K562 (cell line): ENCODE data around the gene TBXAS1. TPM values are rescaled to one million over a fixed set of nuclear protein-coding genes. Genes with fewer than 3 reads are reported as not detected.

Experiments used
- ATAC-seq: fragments of 200-7000 bp; cut with Tn5 transposase; 3 replicates; pipeline ENCODE4 v1.9.1; 2020; ENCODE audit warnings: moderate library complexity
- BruUV-seq: library from RNA; stranded (reverse); fragments of 400-500 nt; replicated peaks from 2 replicates; lab custom pipeline; 2021; lab: Mats Ljungman, UMichigan
- CTCF ChIA-PET: fragments of 300-600 bp; formaldehyde crosslinking; extraction: SDS; loops from one replicate; lab custom pipeline; 2021; ENCODE audit warnings: low intra/inter-chr PET ratio; lab: Yijun Ruan, JAX
- POLR2A ChIA-PET: fragments of 300-600, 350-650 bp; sonication (Branson Sonifier 250); formaldehyde crosslinking; extraction: SDS; loops from one replicate; lab custom pipeline; 2021; ENCODE audit warnings: antibody characterized with exemption, inconsistent platforms; lab: Yijun Ruan, JAX
- DNase-seq, 4 experiments: peaks; one replicate each; pipeline versions ENCODE4 v3.0.0 to v3.0.0-alpha.2; 2011 to 2018; ENCODE audit warnings: low spot score in 3 of 4, mixed read lengths in 3 of 4; ENCODE audit errors: extremely low read depth in 1 of 4
- FAIRE-seq: peaks from 2 replicates; lab custom pipeline; 2011; peaks lifted over from hg19 to GRCh38; lab: Jason Lieb, UNC
- H2AFZ ChIP-seq: 2 replicates; pipeline ENCODE4 v1.6.0; 2011; ENCODE audit warnings: low read depth, low read length, control low read depth, inconsistent platforms
- H3K27ac ChIP-seq: fragments of 200-600 bp; 3 replicates; pipeline ENCODE4 v1.8.0; 2011; ENCODE audit warnings: low read depth, mild to moderate bottlenecking, control low read depth, inconsistent platforms, low read length, moderate library complexity, mixed read lengths; ENCODE audit errors: extremely low read depth
- H3K27me3 ChIP-seq, 2 experiments: fragments of 300-600 bp in 1 of 2; 2 replicates in 1 of 2; 3 replicates in 1 of 2; pipeline versions ENCODE4 v1.6.0 to v1.8.0; 2011; ENCODE audit warnings: inconsistent platforms in 2 of 2, low read length in 2 of 2, mild to moderate bottlenecking in 1 of 2, mixed read lengths in 1 of 2, moderate library complexity in 1 of 2; ENCODE audit not compliant: control insufficient read depth in 2 of 2, insufficient read depth in 2 of 2
- H3K36me3 ChIP-seq: fragments of 300-600 bp; 3 replicates; pipeline ENCODE4 v1.8.0; 2011; ENCODE audit warnings: mild to moderate bottlenecking, low read length, inconsistent platforms; ENCODE audit not compliant: control insufficient read depth, insufficient read depth
- H3K4me1 ChIP-seq, 2 experiments: fragments of 200-600 bp in 1 of 2; replicated peaks in 1 of 2; 2 replicates in 1 of 2; 3 replicates in 1 of 2; pipeline versions ENCODE4 v1.5.1 to v1.8.0; 2011; ENCODE audit warnings: inconsistent platforms in 2 of 2, low read length in 2 of 2, mild to moderate bottlenecking in 1 of 2, mixed read lengths in 1 of 2, moderate library complexity in 1 of 2; ENCODE audit not compliant: control insufficient read depth in 2 of 2, insufficient read depth in 2 of 2
- H3K4me2 ChIP-seq: 2 replicates; pipeline ENCODE4 v1.6.1; 2011; ENCODE audit warnings: low read length, control low read depth, inconsistent platforms, mixed read lengths; ENCODE audit not compliant: insufficient read depth
- H3K4me3 ChIP-seq: fragments of 200-600 bp; sonication (generic), shearing (Covaris generic); 2 replicates; pipeline ENCODE4 v1.5.1; 2016; ENCODE audit warnings: control low read depth, inconsistent platforms
- H3K79me2 ChIP-seq: fragments of 200-600 bp; 3 replicates; pipeline ENCODE4 v1.8.0; 2011; ENCODE audit warnings: low read length, inconsistent platforms; ENCODE audit not compliant: control insufficient read depth, insufficient read depth
- H3K9ac ChIP-seq, 2 experiments: 2 replicates each; pipeline versions ENCODE4 v1.6.0 to v1.6.1; 2011; ENCODE audit warnings: low read depth in 2 of 2, low read length in 2 of 2, control low read depth in 1 of 2, inconsistent platforms in 1 of 2, mild to moderate bottlenecking in 1 of 2, mixed read lengths in 1 of 2; ENCODE audit not compliant: insufficient read depth in 1 of 2
- H3K9me1 ChIP-seq: one replicate; pipeline ENCODE4 v1.6.0; 2011; ENCODE audit warnings: inconsistent platforms, mild to moderate bottlenecking, low read length, moderate library complexity; ENCODE audit not compliant: control insufficient read depth, insufficient read depth
- H3K9me3 ChIP-seq: replicated peaks from 2 replicates; pipeline ENCODE4 v1.5.1; 2011; ENCODE audit warnings: low read depth, low read length, inconsistent platforms; ENCODE audit not compliant: control insufficient read depth, insufficient read depth
- H4K20me1 ChIP-seq: replicated peaks from 2 replicates; pipeline ENCODE4 v1.6.1; 2011; ENCODE audit warnings: low read length, inconsistent platforms, mixed read lengths; ENCODE audit not compliant: control insufficient read depth, insufficient read depth
- ADNP ChIP-seq: fragments of 200-800 bp; sonication (Bioruptor generic); IDR thresholded peaks from 2 replicates; pipeline ENCODE4 v1.6.1; 2016; ENCODE audit warnings: missing genetic modification characterization, missing compliant biosample characterization
- CBX3 ChIP-seq, 2 experiments: IDR thresholded peaks; 1 replicate in 1 of 2; 2 replicates in 1 of 2; pipeline ENCODE4 v1.6.1; 2012; ENCODE audit warnings: inconsistent platforms in 2 of 2, low read length in 2 of 2, borderline replicate concordance in 1 of 2, control low read depth in 1 of 2
- EHMT2 ChIP-seq: fragments of 450-650 bp; IDR thresholded peaks from 2 replicates; pipeline ENCODE4 v1.6.1; 2018; ENCODE audit warnings: antibody characterized with exemption
- ELF2 ChIP-seq: fragments of 250-450 bp; sonication (Bioruptor Pico); IDR thresholded peaks from 2 replicates; pipeline ENCODE4 v1.5.0; 2021; ENCODE audit warnings: mild to moderate bottlenecking
- GATAD2B ChIP-seq: fragments of 450-650 bp; IDR thresholded peaks from 2 replicates; pipeline ENCODE4 v1.6.1; 2017; ENCODE audit warnings: mild to moderate bottlenecking, borderline replicate concordance
- HDAC1 ChIP-seq, 2 experiments: fragments of 450-650 bp; IDR thresholded peaks; 2 replicates each; pipeline ENCODE4 v1.6.1; 2016 to 2017; ENCODE audit warnings: inconsistent platforms in 1 of 2, mild to moderate bottlenecking in 1 of 2, moderate library complexity in 1 of 2
- ILK ChIP-seq: fragments of 450-650 bp; IDR thresholded peaks from 2 replicates; pipeline ENCODE4 v1.6.1; 2016; ENCODE audit warnings: missing genetic modification characterization, low read depth, mild to moderate bottlenecking, missing compliant biosample characterization, moderate library complexity, borderline replicate concordance
- NR4A1 ChIP-seq, 2 experiments: fragments of 250-450 bp in 1 of 2; fragments of 450-650 bp in 1 of 2; sonication (Bioruptor Pico) in 1 of 2; IDR thresholded peaks; 2 replicates each; pipeline versions ENCODE4 v1.4.0 to v1.6.1; 2016 to 2020; ENCODE audit warnings: mild to moderate bottlenecking in 2 of 2, missing compliant biosample characterization in 1 of 2, missing genetic modification characterization in 1 of 2, moderate library complexity in 1 of 2
- RBBP5 ChIP-seq: fragments of 200-600 bp; sonication (generic); IDR thresholded peaks from 2 replicates; pipeline ENCODE4 v1.6.1; 2012; ENCODE audit warnings: borderline replicate concordance, mild to moderate bottlenecking, low read length, control low read depth, inconsistent platforms; ENCODE audit not compliant: insufficient read depth, poor library complexity, severe bottlenecking
- SIN3A ChIP-seq, 2 experiments: fragments of 150-350 bp in 1 of 2; IDR thresholded peaks; 2 replicates each; pipeline ENCODE4 v1.6.1; 2011 to 2016; ENCODE audit warnings: borderline replicate concordance in 2 of 2, low read depth in 2 of 2, low read length in 2 of 2, mild to moderate bottlenecking in 2 of 2, moderate library complexity in 2 of 2; ENCODE audit not compliant: control insufficient read depth in 1 of 2
- SIN3B ChIP-seq: fragments of 450-650 bp; IDR thresholded peaks from 2 replicates; pipeline ENCODE4 v1.6.1; 2017; ENCODE audit warnings: low read depth, mild to moderate bottlenecking, moderate library complexity
- SMAD4 ChIP-seq: fragments of 250-450 bp; sonication (Bioruptor Pico); conservative IDR thresholded peaks from 2 replicates; pipeline ENCODE4 v1.8.0; 2021; ENCODE audit warnings: inconsistent platforms, mild to moderate bottlenecking, moderate library complexity
- TBP ChIP-seq: optimal IDR thresholded peaks from 2 replicates; pipeline ENCODE3; 2011; ENCODE audit warnings: low read depth, low read length, improper control_type of control experiment
- ZBTB43 ChIP-seq: sonication (generic); formaldehyde crosslinking; IDR thresholded peaks from 2 replicates; pipeline ENCODE4 v1.8.0; 2023; ENCODE audit warnings: mild to moderate bottlenecking, missing genetic modification reagents
- ZFX ChIP-seq: sonication (generic); formaldehyde crosslinking; IDR thresholded peaks from 2 replicates; pipeline ENCODE4 v1.8.0; 2022; ENCODE audit warnings: mild to moderate bottlenecking, missing genetic modification reagents, moderate library complexity
- ZNF778 ChIP-seq: fragments of 450-650 bp; formaldehyde crosslinking; IDR thresholded peaks from 2 replicates; pipeline ENCODE4 v1.4.0; 2020; ENCODE audit warnings: mild to moderate bottlenecking, moderate library complexity
- WGBS: fragments of 100-300 bp; shearing (Covaris generic); methylation state at CpG from one replicate; pipeline ENCODE4 v1.1.6; 2016; ENCODE audit warnings: low coverage, mixed read lengths; ENCODE audit not compliant: insufficient coverage; ENCODE audit errors: missing lambda C conversion rate; 5-methylcytosine and 5-hydroxymethylcytosine counted together
- in situ Hi-C: fragments of 300-500 bp; cut with MboI; formaldehyde crosslinking; loops from 4 replicates; pipeline ENCODE4 v1.15.0; 2018; ENCODE audit warnings: inconsistent platforms, mixed read lengths
- intact Hi-C: fragments of 100-400 bp; cut with micrococcal nuclease; formaldehyde crosslinking; loops from 2 replicates; pipeline ENCODE4 v1.14.2; 2022
- polyA plus RNA-seq, 8 experiments: library from polyadenylated mRNA; depleted of rRNA in 4 of 8; stranded (reverse) in 5 of 8; unstranded in 3 of 8; fragments of >200 nt; fragmentation: Nextera tagmentation in 2 of 8; fragmentation: Illumina TruSeq in 1 of 8; extraction: Ambion mirVana in 2 of 8; extraction: Trizol in 1 of 8; gene quantifications; 2 replicates each; pipeline versions ENCODE4 v1.2.1 to v1.2.3, GENCODE V29; 2011 to 2014; ENCODE audit warnings: inconsistent platforms in 1 of 8, missing spikeins in 1 of 8
- total RNA-seq, 7 experiments: library from RNA; depleted of rRNA in 6 of 7; stranded (reverse); fragments of >200 nt in 6 of 7; fragmentation: Illumina TruSeq in 2 of 7; extraction: Trizol in 2 of 7; gene quantifications; 2 replicates each; pipeline versions ENCODE4 v1.2.1 to v1.2.3, GENCODE V29; 2011 to 2021; ENCODE audit warnings: low replicate concordance in 1 of 7
- TF ChIP-seq, protein P1 (sequence below): IDR thresholded peaks from 2 replicates; pipeline ENCODE4 v1.6.1; 2014; ENCODE audit warnings: antibody characterized with exemption
- TF ChIP-seq, protein P2 (sequence below): fragments of 450-650 bp; formaldehyde crosslinking; IDR thresholded peaks from 2 replicates; pipeline ENCODE4 v1.4.0; 2020; ENCODE audit warnings: mild to moderate bottlenecking, moderate library complexity

TBXAS1 gene
- total and polyA plus RNA-seq, 9 of the 15 experiments (the other 6 are each of a cell fraction or from before 2014, with no cell fraction given), result 1.1 to 8.3 (median 1.9) TPM

DNA sequence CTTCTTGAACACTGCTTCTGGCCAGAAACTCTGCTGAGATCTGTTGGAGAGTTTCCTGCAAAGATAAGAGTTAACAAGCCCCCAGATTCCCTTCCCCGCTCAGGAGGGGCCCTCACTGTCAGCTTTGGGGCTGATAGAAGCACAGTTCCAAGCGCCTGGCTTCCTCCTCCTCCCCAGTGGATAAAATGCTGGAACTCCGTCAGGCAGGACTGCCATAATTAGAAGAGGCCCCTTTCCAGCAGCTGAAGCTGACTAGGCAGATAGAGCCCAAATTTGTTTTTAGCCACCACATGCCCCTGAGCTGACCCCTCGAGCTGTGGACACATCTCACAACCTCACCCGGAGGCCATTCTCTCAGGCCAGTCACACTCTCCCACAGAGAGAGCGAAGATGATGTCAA is 89.4 kb downstream of the TBXAS1 start:
- CTCF ChIA-PET, result no interaction called here
- H3K9me1 ChIP-seq, result peaks cover 5% of the 10 kb centered on the region
- WGBS, result 10% methylated on average over 6 of the region's 6 CpGs
- H3K4me2 ChIP-seq, result peak overlapping the region; percentile 54
- H3K4me3 ChIP-seq, result no peak overlapping the region
- peak; percentile 66 for ATAC-seq
- peak overlapping the region; percentile 66 for H2AFZ ChIP-seq
- POLR2A ChIA-PET, result interaction anchor here (0.6 to 1.4 kb wide), 4 partner anchors 10 to 216 kb away, joined by 3 to 5 read pairs (median 3); no protein-coding TSS in a partner anchor
- H4K20me1 ChIP-seq, result no peaks in the 10 kb centered on the region
- H3K9me3 ChIP-seq, result peaks cover 15% of the 10 kb centered on the region
- intact Hi-C loops (loop anchor here (5.0 kb wide), 1 partner anchor 84 kb away; no protein-coding TSS in a partner anchor), in situ Hi-C loops (no loop called here)
- DNase-seq, result peak; percentile 63 to 89 (median 72)
- H3K9ac ChIP-seq, result peak overlapping the region; percentile 55 to 69; a peak in 3 of 4 replicates
- H3K79me2 ChIP-seq, result no peaks in the 10 kb centered on the region; the same call in 2 of the 3 replicates
- no peaks in the 10 kb centered on the region for H3K27me3 ChIP-seq
- no TSS peak for BruUV-seq
- peak overlapping the region; percentile 76 for H3K27ac ChIP-seq
- H3K4me1 ChIP-seq, result peaks cover 28 to 65% of the 10 kb centered on the region in 2 experiments
- peaks cover 22% of the 10 kb centered on the region; the same call in 2 of the 3 replicates for H3K36me3 ChIP-seq
- no peak for FAIRE-seq
- peak; percentile 42; the same call in 1 of the 2 replicates for TF ChIP-seq GATAD2B
- TF ChIP-seq TBP, result peak; percentile 11
- no peak for TF ChIP-seq ZNF778 (CRISPR knock-in tag)
- TF ChIP-seq NR4A1 (CRISPR knock-in tag; IDR thresholded peaks at IDR 0.05), result no peak
- TF ChIP-seq NR4A1 (tag; IDR thresholded peaks at IDR 0.05), result no peak; the same call in 1 of the 2 replicates
- TF ChIP-seq HDAC1 (IDR thresholded peaks at IDR 0.05), result peak in 1 of 2 experiments; percentile 31; a peak in 1 of 4 replicates
- TF ChIP-seq ADNP, result no peak
- TF ChIP-seq RBBP5, result peak; percentile 70
- TF ChIP-seq, protein P1, sequence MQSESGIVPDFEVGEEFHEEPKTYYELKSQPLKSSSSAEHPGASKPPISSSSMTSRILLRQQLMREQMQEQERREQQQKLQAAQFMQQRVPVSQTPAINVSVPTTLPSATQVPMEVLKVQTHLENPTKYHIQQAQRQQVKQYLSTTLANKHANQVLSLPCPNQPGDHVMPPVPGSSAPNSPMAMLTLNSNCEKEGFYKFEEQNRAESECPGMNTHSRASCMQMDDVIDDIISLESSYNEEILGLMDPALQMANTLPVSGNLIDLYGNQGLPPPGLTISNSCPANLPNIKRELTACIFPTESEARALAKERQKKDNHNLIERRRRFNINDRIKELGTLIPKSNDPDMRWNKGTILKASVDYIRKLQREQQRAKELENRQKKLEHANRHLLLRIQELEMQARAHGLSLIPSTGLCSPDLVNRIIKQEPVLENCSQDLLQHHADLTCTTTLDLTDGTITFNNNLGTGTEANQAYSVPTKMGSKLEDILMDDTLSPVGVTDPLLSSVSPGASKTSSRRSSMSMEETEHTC, result no peak
- TF ChIP-seq ELF2 (CRISPR knock-in tag), result no peak
- no peak for TF ChIP-seq ILK (tag)
- TF ChIP-seq, protein P2, sequence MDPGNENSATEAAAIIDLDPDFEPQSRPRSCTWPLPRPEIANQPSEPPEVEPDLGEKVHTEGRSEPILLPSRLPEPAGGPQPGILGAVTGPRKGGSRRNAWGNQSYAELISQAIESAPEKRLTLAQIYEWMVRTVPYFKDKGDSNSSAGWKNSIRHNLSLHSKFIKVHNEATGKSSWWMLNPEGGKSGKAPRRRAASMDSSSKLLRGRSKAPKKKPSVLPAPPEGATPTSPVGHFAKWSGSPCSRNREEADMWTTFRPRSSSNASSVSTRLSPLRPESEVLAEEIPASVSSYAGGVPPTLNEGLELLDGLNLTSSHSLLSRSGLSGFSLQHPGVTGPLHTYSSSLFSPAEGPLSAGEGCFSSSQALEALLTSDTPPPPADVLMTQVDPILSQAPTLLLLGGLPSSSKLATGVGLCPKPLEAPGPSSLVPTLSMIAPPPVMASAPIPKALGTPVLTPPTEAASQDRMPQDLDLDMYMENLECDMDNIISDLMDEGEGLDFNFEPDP (CRISPR knock-in tag), result no peak
- peak in 1 of 2 experiments; percentile 61; a peak in 1 of 3 replicates for TF ChIP-seq CBX3 (IDR thresholded peaks at IDR 0.05; ENCODE audit: borderline replicate concordance in 1 of 2, low read length in 2 of 2)
- TF ChIP-seq SIN3A (IDR thresholded peaks at IDR 0.05; ENCODE audit: borderline replicate concordance in 2 of 2, control insufficient read depth in 1 of 2, low read depth in 2 of 2, low read length in 2 of 2), result no peak
- TF ChIP-seq ZFX (CRISPR knock-in tag), result 0 out of 2 replicates have a peak, but pooled peaks have one; percentile 28
- TF ChIP-seq ZBTB43, result no peak
- no peak for TF ChIP-seq EHMT2
- TF ChIP-seq SMAD4 (CRISPR knock-in tag), result peak; percentile 64
- TF ChIP-seq SIN3B, result no peak
